H1 (cell line): Measurements from ENCODE around the gene FAM193A.

Source experiments
- ATF3 ChIP-seq: IDR thresholded peaks from 2 replicates; pipeline ENCODE4 v1.6.1; 2011; ENCODE audit warnings: low read depth, mild to moderate bottlenecking, low read length; ENCODE audit not compliant: insufficient read depth
- CTCF ChIP-seq, 3 experiments: IDR thresholded peaks; 1 replicate in 2 of 3; 2 replicates in 1 of 3; pipeline versions ENCODE4 v1.5.1 to v1.6.1; 2011; ENCODE audit warnings: low read length in 3 of 3, mild to moderate bottlenecking in 3 of 3, inconsistent platforms in 2 of 3, low read depth in 1 of 3, moderate library complexity in 1 of 3; ENCODE audit not compliant: insufficient read depth in 1 of 3; ENCODE audit errors: control extremely low read depth in 1 of 3
- FOSL1 ChIP-seq: IDR thresholded peaks from 2 replicates; pipeline ENCODE4 v1.6.1; 2011; ENCODE audit warnings: mild to moderate bottlenecking, low read depth, low read length, moderate library complexity; ENCODE audit not compliant: insufficient read depth
- GABPA ChIP-seq: IDR thresholded peaks from 2 replicates; pipeline ENCODE4 v1.6.1; 2011; ENCODE audit warnings: mild to moderate bottlenecking, low read length, moderate library complexity, borderline replicate concordance; ENCODE audit not compliant: insufficient read depth
- HDAC2 ChIP-seq, 2 experiments: fragments of 300-600 bp in 1 of 2; sonication (generic) in 1 of 2; IDR thresholded peaks; 2 replicates each; pipeline ENCODE4 v1.6.1; 2011 to 2012; ENCODE audit warnings: low read depth in 2 of 2, low read length in 2 of 2, mild to moderate bottlenecking in 2 of 2, moderate library complexity in 2 of 2, borderline replicate concordance in 1 of 2, inconsistent platforms in 1 of 2
- MAX ChIP-seq: IDR thresholded peaks from 2 replicates; pipeline ENCODE4 v1.6.1; 2012; ENCODE audit warnings: inconsistent platforms
- PHF8 ChIP-seq: fragments of 200-600 bp; sonication (generic); conservative IDR thresholded peaks from 2 replicates; pipeline ENCODE4 v1.7.1; 2012; ENCODE audit warnings: low read depth, mild to moderate bottlenecking, inconsistent platforms, low read length, moderate library complexity
- POLR2A ChIP-seq, 2 experiments: IDR thresholded peaks; 1 replicate in 1 of 2; 2 replicates in 1 of 2; pipeline ENCODE4 v1.6.1; 2011; ENCODE audit warnings: low read depth in 2 of 2, low read length in 2 of 2, mild to moderate bottlenecking in 2 of 2; ENCODE audit errors: control extremely low read depth in 1 of 2
- TAF1 ChIP-seq: IDR thresholded peaks from 2 replicates; pipeline ENCODE4 v1.6.1; 2011; ENCODE audit warnings: mild to moderate bottlenecking, low read depth, low read length
- TF ChIP-seq, protein P1 (sequence below): IDR thresholded peaks from 2 replicates; pipeline ENCODE4 v1.6.1; 2012; ENCODE audit warnings: low read length, inconsistent platforms

DNA sequence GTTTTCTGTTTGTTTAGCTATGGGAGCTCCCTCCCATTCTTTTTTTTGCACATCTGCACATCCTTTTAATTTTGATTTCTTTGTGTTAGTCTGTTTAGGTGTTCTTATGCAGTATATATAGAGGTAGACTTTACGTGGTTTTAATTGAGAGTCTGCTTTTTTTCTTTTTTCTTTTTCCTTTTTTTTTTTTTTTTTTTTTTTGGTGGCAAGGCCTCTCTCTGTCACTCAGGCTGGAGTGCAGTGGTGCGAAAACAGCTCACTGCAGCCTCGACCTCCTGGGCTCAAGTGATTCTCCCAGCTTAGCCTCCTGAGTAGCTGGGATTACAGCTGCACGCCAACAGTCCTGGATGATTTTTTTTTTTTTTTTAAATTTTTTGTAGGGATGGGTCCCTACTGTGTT, 68.2 kb downstream of the FAM193A start:
- TF ChIP-seq PHF8 (no peak), POLR2A (IDR thresholded peaks at IDR 0.05; ENCODE audit: control extremely low read depth in 1 of 2, low read depth in 2 of 2, low read length in 2 of 2) (no peak), CTCF (IDR thresholded peaks at IDR 0.05; ENCODE audit: control extremely low read depth in 1 of 3, insufficient read depth in 1 of 3, low read depth in 1 of 3, low read length in 3 of 3) (no peak), FOSL1 (no peak), GABPA (no peak), ATF3 (no peak), HDAC2 (IDR thresholded peaks at IDR 0.05; ENCODE audit: borderline replicate concordance in 1 of 2, low read depth in 2 of 2, low read length in 2 of 2) (no peak), TAF1 (no peak), MAX (no peak)
- TF ChIP-seq, protein P1, sequence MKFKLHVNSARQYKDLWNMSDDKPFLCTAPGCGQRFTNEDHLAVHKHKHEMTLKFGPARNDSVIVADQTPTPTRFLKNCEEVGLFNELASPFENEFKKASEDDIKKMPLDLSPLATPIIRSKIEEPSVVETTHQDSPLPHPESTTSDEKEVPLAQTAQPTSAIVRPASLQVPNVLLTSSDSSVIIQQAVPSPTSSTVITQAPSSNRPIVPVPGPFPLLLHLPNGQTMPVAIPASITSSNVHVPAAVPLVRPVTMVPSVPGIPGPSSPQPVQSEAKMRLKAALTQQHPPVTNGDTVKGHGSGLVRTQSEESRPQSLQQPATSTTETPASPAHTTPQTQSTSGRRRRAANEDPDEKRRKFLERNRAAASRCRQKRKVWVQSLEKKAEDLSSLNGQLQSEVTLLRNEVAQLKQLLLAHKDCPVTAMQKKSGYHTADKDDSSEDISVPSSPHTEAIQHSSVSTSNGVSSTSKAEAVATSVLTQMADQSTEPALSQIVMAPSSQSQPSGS, result no peak
